ENCODE results near the gene WDPCP.

WDPCP gene

GRCh38 chr2:63581298-63581961 lies 6.8 kb downstream of the WDPCP start:
- no peak for TF ChIP-seq ZBTB7A (IDR thresholded peaks at IDR 0.05; ENCODE audit: low read depth)
- no peak for TF ChIP-seq TAF1 (IDR thresholded peaks at IDR 0.05; ENCODE audit: low read depth)
- TF ChIP-seq CREB1 (IDR thresholded peaks at IDR 0.05; ENCODE audit: low read depth) = no peak
- no peak for TF ChIP-seq EP300 (IDR thresholded peaks at IDR 0.05; ENCODE audit: borderline replicate concordance)
- no peak for TF ChIP-seq NFIC (IDR thresholded peaks at IDR 0.05)
- TF ChIP-seq, protein P1, sequence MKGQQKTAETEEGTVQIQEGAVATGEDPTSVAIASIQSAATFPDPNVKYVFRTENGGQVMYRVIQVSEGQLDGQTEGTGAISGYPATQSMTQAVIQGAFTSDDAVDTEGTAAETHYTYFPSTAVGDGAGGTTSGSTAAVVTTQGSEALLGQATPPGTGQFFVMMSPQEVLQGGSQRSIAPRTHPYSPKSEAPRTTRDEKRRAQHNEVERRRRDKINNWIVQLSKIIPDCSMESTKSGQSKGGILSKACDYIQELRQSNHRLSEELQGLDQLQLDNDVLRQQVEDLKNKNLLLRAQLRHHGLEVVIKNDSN (IDR thresholded peaks at IDR 0.05) = no peak
- TF ChIP-seq CEBPB (IDR thresholded peaks at IDR 0.05) = no peak
- TF ChIP-seq FOXM1 (IDR thresholded peaks at IDR 0.05; ENCODE audit: borderline replicate concordance, low read depth) = no peak
- no peak for TF ChIP-seq YY1 (IDR thresholded peaks at IDR 0.05; ENCODE audit: low read depth)
- TF ChIP-seq MAX (IDR thresholded peaks at IDR 0.05) = no peak
- TF ChIP-seq EGR1 (IDR thresholded peaks at IDR 0.05) = no peak
- no peak for TF ChIP-seq RAD21 (IDR thresholded peaks at IDR 0.05; ENCODE audit: low read depth)
- no peak for TF ChIP-seq TEAD4 (IDR thresholded peaks at IDR 0.05)

GRCh38 chr2:63580651-63581297 lies 7.5 kb downstream of the WDPCP start:
- TF ChIP-seq CREB1 (IDR thresholded peaks at IDR 0.05; ENCODE audit: low read depth) (no peak), FOXM1 (IDR thresholded peaks at IDR 0.05; ENCODE audit: borderline replicate concordance, low read depth) (no peak), REST (IDR thresholded peaks at IDR 0.05; ENCODE audit: low read depth) (no peak), EP300 (IDR thresholded peaks at IDR 0.05; ENCODE audit: borderline replicate concordance) (no peak)
- TF ChIP-seq, protein P1 (IDR thresholded peaks at IDR 0.05) = no peak

DNA sequence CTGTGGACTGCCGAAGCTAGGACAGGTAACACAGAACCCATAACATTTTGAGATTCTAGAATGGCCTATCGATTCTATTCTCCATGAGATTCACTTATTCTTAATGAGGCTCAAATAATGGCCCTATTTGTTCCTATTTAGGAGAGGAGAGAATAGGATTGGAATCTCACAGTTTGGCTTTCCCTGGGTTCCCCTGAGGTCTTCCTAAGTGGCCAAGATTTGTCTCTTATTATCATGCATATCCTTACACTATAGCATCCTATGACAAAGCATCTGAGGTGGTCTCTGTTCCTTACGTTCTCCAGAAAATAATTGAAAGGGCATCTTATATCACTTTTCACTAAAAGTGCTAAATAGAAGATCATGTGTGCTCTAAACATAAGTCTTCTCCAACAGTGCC lies 9.5 kb downstream of the WDPCP start:
- TF ChIP-seq MAX (IDR thresholded peaks at IDR 0.05) = no peak
- no peak for TF ChIP-seq CREB1 (IDR thresholded peaks at IDR 0.05; ENCODE audit: low read depth)
- no peak for TF ChIP-seq EGR1 (IDR thresholded peaks at IDR 0.05)
- TF ChIP-seq REST (IDR thresholded peaks at IDR 0.05; ENCODE audit: low read depth) = no peak
- TF ChIP-seq TCF12 (IDR thresholded peaks at IDR 0.05; ENCODE audit: low read depth) = no peak
- TF ChIP-seq NFIC (IDR thresholded peaks at IDR 0.05) = no peak
- TF ChIP-seq YY1 (IDR thresholded peaks at IDR 0.05; ENCODE audit: low read depth) = no peak
- TF ChIP-seq CEBPB (IDR thresholded peaks at IDR 0.05) = no peak
- TF ChIP-seq FOXM1 (IDR thresholded peaks at IDR 0.05; ENCODE audit: borderline replicate concordance, low read depth) = no peak
- no peak for TF ChIP-seq TEAD4 (IDR thresholded peaks at IDR 0.05)

- TF ChIP-seq TEAD4 (IDR thresholded peaks at IDR 0.05) (no peak), CEBPB (IDR thresholded peaks at IDR 0.05) (no peak), RAD21 (IDR thresholded peaks at IDR 0.05; ENCODE audit: low read depth) (no peak), MAX (IDR thresholded peaks at IDR 0.05) (no peak), NFIC (IDR thresholded peaks at IDR 0.05) (no peak)
Measured at GRCh38 chr2:63576546-63576945, 11.7 kb downstream of the WDPCP start.

GRCh38 chr2:63572001-63572400 lies 16.3 kb downstream of the WDPCP start:
- TF ChIP-seq EGR1 (IDR thresholded peaks at IDR 0.05) = no peak
- no peak for TF ChIP-seq TCF12 (IDR thresholded peaks at IDR 0.05; ENCODE audit: low read depth)
- no peak for TF ChIP-seq EP300 (IDR thresholded peaks at IDR 0.05; ENCODE audit: borderline replicate concordance)
- no peak for TF ChIP-seq TAF1 (IDR thresholded peaks at IDR 0.05; ENCODE audit: low read depth)
- TF ChIP-seq FOXM1 (IDR thresholded peaks at IDR 0.05; ENCODE audit: borderline replicate concordance, low read depth) = no peak
- no peak for TF ChIP-seq NFIC (IDR thresholded peaks at IDR 0.05)
- no peak for TF ChIP-seq CREB1 (IDR thresholded peaks at IDR 0.05; ENCODE audit: low read depth)
- TF ChIP-seq, protein P1 (IDR thresholded peaks at IDR 0.05) = no peak
- no peak for TF ChIP-seq MAX (IDR thresholded peaks at IDR 0.05)
- TF ChIP-seq CEBPB (IDR thresholded peaks at IDR 0.05) = no peak
- TF ChIP-seq YY1 (IDR thresholded peaks at IDR 0.05; ENCODE audit: low read depth) = no peak
- no peak for TF ChIP-seq RAD21 (IDR thresholded peaks at IDR 0.05; ENCODE audit: low read depth)
- no peak for TF ChIP-seq REST (IDR thresholded peaks at IDR 0.05; ENCODE audit: low read depth)
- TF ChIP-seq TEAD4 (IDR thresholded peaks at IDR 0.05) = no peak
- no peak for TF ChIP-seq ZBTB7A (IDR thresholded peaks at IDR 0.05; ENCODE audit: low read depth)

All from Ishikawa (cell line).